Peyer's patch (tissue), 4 donors: Measurements from ENCODE around the gene TTLL4. TPM values are rescaled to one million over a fixed set of nuclear protein-coding genes. Genes with fewer than 3 reads are reported as not detected.

Experiments
- DNase-seq, 3 donors: peaks; one replicate each; pipeline ENCODE4 v3.0.0-alpha.2; 2017 to 2019
- H3K27ac ChIP-seq, 4 donors: fragments of 200-600 bp; sonication (generic); one replicate each; pipeline ENCODE4 v1.5.1; 2016 to 2019
- H3K27me3 ChIP-seq, 2 donors: fragments of 200-600 bp; sonication (generic); one replicate each; pipeline ENCODE4 v1.5.1; 2019
- H3K36me3 ChIP-seq, 3 donors: fragments of 200-600 bp; sonication (generic); one replicate each; pipeline ENCODE4 v1.5.1; 2016 to 2019
- H3K4me1 ChIP-seq, 4 donors: fragments of 200-600 bp; sonication (generic); one replicate each; pipeline ENCODE4 v1.5.1; 2016 to 2019
- H3K4me3 ChIP-seq, 4 donors: fragments of 200-600 bp; sonication (generic); 1 replicate in 3 of 4; 2 replicates in 1 of 4; pipeline ENCODE4 v1.5.1; 2016 to 2019; ENCODE audit warnings: mild to moderate bottlenecking in 1 of 4
- H3K9me3 ChIP-seq, 4 donors: fragments of 200-600 bp; sonication (generic); one replicate each; pipeline ENCODE4 v1.5.1; 2016 to 2019; ENCODE audit warnings: mild to moderate bottlenecking in 1 of 4
- POLR2A ChIP-seq, 2 donors: fragments of 450-650 bp; IDR thresholded peaks; one replicate each; pipeline ENCODE4 v1.5.1; 2017; ENCODE audit warnings: antibody characterized with exemption in 2 of 2, mild to moderate bottlenecking in 2 of 2, moderate library complexity in 2 of 2
- total RNA-seq, 4 donors: library from RNA; depleted of rRNA; stranded (reverse); fragments of >200 nt; gene quantifications; one replicate each; pipeline ENCODE4 v1.1.0, GENCODE V29; 2016
- TF ChIP-seq, protein P1 (sequence below), 6 experiments: fragments of 450-650 bp in 4 of 6; fragments of 200-600 bp in 2 of 6; sonication (generic) in 1 of 6; IDR thresholded peaks; one replicate each; pipeline ENCODE4 v1.5.1; 2017 to 2019; ENCODE audit warnings: antibody characterized with exemption in 6 of 6, mild to moderate bottlenecking in 3 of 6, moderate library complexity in 1 of 6

Gene TTLL4
- total RNA-seq, 4 donors from 2014 or later = 14.9 to 48.4 (median 45.1) TPM

DNA sequence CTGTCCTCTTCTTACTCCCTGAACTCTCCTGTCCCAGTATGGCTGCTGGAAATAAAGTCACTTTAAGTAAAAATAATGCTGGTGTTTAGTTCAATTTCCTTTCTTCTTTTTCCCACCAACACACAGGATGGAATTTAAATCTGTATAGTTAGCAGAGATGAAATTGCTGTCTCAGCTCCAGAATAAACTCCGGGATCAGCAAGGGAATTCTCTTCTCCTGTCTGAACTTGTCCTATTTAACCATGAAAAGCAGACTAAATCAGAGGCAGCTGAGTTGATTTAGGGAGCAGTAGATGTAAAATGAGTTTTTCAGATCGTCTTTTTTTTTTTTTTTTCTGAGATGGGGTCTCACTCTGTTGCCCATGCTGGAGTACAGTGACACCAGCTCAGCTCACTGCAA lies 25.9 kb downstream of the TTLL4 start:
- Histone ChIP-seq H3K27me3 (no peaks in the 10 kb centered on the region), H3K36me3 (peaks cover 0 to 40% (median 0%) of the 10 kb centered on the region in 3 donors), H3K27ac (no peak overlapping the region), H3K4me1 (peaks cover 0 to 12% (median 8%) of the 10 kb centered on the region in 4 donors), H3K4me3 (no peak overlapping the region), H3K9me3 (no peaks in the 10 kb centered on the region)
- DNase-seq = no peak
- TF ChIP-seq, protein P1, sequence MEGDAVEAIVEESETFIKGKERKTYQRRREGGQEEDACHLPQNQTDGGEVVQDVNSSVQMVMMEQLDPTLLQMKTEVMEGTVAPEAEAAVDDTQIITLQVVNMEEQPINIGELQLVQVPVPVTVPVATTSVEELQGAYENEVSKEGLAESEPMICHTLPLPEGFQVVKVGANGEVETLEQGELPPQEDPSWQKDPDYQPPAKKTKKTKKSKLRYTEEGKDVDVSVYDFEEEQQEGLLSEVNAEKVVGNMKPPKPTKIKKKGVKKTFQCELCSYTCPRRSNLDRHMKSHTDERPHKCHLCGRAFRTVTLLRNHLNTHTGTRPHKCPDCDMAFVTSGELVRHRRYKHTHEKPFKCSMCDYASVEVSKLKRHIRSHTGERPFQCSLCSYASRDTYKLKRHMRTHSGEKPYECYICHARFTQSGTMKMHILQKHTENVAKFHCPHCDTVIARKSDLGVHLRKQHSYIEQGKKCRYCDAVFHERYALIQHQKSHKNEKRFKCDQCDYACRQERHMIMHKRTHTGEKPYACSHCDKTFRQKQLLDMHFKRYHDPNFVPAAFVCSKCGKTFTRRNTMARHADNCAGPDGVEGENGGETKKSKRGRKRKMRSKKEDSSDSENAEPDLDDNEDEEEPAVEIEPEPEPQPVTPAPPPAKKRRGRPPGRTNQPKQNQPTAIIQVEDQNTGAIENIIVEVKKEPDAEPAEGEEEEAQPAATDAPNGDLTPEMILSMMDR (IDR thresholded peaks at IDR 0.05) = no peak
- no peak for TF ChIP-seq POLR2A (IDR thresholded peaks at IDR 0.05)

DNA sequence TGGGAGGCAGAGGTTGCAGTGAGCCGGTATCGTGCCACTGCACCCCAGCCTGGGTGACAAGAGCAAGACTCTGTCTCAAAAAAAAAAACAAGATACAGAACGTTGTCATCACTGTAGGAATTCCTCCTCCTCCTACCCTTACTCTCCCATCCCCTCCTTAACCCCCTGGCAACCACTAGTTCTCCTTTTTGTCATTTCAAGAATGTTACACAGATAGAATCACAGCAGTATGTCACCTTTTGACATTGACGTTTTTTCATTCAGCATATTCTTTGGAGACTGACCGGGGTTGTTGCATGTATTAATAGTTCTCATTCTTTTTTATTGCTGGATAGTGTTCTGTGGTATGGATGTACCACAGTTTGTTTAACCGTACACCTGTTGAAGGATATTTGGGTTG lies 32.4 kb downstream of the TTLL4 start:
- TF ChIP-seq, protein P1 (IDR thresholded peaks at IDR 0.05) = no peak
- TF ChIP-seq POLR2A (IDR thresholded peaks at IDR 0.05) = no peak
- Histone ChIP-seq H3K9me3 (no peaks in the 10 kb centered on the region), H3K36me3 (peaks cover 0 to 61% (median 0%) of the 10 kb centered on the region in 3 donors), H3K4me3 (no peak overlapping the region), H3K27me3 (no peaks in the 10 kb centered on the region), H3K27ac (no peak overlapping the region), H3K4me1 (no peaks in the 10 kb centered on the region)
- no peak for DNase-seq

DNA sequence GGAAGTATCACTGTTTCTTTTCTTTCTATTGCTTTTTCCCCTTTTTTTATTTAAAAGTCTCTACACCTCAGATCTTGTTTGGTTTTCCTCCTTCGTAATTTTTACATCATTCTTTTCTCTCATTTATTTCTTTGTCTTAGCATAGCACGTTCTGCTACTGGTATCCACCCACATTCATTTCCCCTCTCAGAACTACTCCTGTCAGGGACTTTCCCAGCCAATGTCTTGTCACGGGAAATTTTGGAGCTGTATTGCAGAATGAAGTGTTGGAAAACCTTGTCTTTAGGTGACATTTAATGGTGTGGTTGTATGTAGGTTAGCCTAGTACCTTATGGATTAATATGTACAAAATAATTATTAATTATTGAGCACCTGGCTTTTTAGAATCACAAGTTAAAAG lies 34.0 kb downstream of the TTLL4 start:
- Histone ChIP-seq H3K4me3 (no peak overlapping the region), H3K27me3 (no peaks in the 10 kb centered on the region), H3K4me1 (no peaks in the 10 kb centered on the region), H3K9me3 (no peaks in the 10 kb centered on the region), H3K27ac (no peak overlapping the region), H3K36me3 (peaks cover 0 to 60% (median 0%) of the 10 kb centered on the region in 3 donors)
- TF ChIP-seq, protein P1 (IDR thresholded peaks at IDR 0.05) = no peak
- no peak for TF ChIP-seq POLR2A (IDR thresholded peaks at IDR 0.05)
- no peak for DNase-seq

DNA sequence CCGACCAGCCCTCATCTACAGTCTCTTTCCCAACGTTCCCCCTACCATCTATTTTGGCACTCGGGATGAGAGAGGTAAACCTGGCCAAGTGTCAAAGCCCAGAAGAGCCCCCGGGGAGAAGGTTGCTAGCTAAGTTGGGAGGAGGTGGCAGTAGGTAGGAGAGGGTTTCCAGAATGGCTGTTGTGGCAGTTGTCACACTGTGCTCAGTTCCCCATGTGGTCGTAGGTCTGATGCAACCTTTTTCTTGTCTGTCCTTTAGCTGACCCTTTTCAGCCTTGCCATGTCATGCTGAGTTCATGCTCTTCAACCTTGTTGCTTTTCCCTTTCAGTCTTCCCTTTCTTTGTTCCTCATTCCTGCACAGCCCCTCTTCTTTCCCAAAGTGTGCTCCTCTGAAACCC lies 34.5 kb downstream of the TTLL4 start:
- H3K4me1 ChIP-seq = no peaks in the 10 kb centered on the region
- no peaks in the 10 kb centered on the region for H3K9me3 ChIP-seq
- H3K27me3 ChIP-seq = no peaks in the 10 kb centered on the region
- TF ChIP-seq, protein P1 (IDR thresholded peaks at IDR 0.05) = no peak
- no peak for TF ChIP-seq POLR2A (IDR thresholded peaks at IDR 0.05)
- peaks cover 0 to 60% (median 0%) of the 10 kb centered on the region in 3 donors for H3K36me3 ChIP-seq
- no peak overlapping the region for H3K27ac ChIP-seq
- DNase-seq = no peak
- no peak overlapping the region for H3K4me3 ChIP-seq

DNA sequence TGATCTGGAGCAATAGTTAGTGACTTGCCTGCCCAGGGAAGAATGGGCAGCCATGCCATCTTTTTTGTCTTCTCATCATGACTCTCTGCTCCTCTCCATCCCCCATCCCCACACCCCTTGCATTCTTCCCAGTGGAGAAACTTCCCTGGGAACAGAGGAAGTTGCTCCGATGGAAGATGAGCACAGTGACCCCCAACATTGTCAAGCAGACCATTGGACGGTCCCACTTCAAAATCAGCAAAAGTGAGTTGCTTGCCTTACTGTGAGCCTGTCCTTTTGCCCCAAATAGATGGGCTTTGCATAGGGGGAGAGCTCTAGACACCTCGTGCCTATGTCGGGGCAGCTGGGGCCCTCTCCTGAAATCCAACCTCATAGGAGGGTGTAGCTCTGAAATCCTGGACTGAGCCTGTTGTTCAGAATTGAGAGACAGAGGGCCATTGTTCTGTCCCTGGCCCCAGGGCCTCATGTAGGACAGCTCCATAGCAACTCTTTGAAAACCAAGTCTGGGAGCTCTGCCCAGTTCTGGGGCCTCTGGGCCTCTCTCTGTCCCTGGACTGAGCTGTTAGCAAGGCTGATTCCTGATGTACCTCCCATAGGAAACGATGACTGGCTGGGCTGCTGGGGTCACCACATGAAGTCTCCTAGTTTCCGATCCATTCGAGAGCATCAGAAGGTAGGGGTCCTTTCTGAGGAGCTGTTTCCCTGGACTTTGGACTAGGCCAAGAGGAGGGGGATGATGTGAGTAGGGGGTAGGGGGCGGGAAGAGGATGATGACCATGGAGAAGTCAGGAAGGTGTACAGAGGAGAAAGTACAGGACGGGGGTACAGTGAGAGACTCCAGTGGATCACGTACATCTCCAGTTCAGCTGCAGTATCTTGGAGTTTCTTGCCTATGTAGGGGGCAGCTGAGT lies 35.2 kb downstream of the TTLL4 start:
- H3K27me3 ChIP-seq = no peaks in the 10 kb centered on the region
- H3K4me3 ChIP-seq = no peak overlapping the region
- TF ChIP-seq, protein P1 (IDR thresholded peaks at IDR 0.05) = no peak
- no peak for TF ChIP-seq POLR2A (IDR thresholded peaks at IDR 0.05)
- H3K27ac ChIP-seq = peak overlapping the region in 2 of 4 donors; percentile 15 to 19
- H3K36me3 ChIP-seq = peaks cover 0 to 60% (median 0%) of the 10 kb centered on the region in 3 donors
- H3K9me3 ChIP-seq = no peaks in the 10 kb centered on the region
- no peak for DNase-seq
- no peaks in the 10 kb centered on the region for H3K4me1 ChIP-seq
